Central memory CD8-positive, alpha-beta T cell (primary cell): Measurements from ENCODE around the gene DNAJC1.
A peak's percentile ranks its signal among the peaks of the same experiment; 100 is the strongest.

Source experiments
- ATAC-seq: fragments of 150-1000 bp; cut with Tn5 transposase; replicated peaks from 2 replicates; pipeline ENCODE4 v1.10.0; 2022; ENCODE audit warnings: mild to moderate bottlenecking, moderate FRiP score, moderate number of reproducible peaks; ENCODE audit not compliant: poor library complexity, severe bottlenecking; ENCODE audit errors: extremely low read depth
- DNase-seq, 2 donors: peaks; one replicate each; pipeline ENCODE4 v3.0.0; 2021; ENCODE audit warnings: low spot score in 2 of 2
- H3K27ac Mint-ChIP-seq: one replicate; pipeline ENCODE4 v1.8.0; 2022; ENCODE audit warnings: low read depth, mild to moderate bottlenecking, moderate library complexity, mixed read lengths
- H3K27me3 Mint-ChIP-seq: one replicate; pipeline ENCODE4 v1.8.0; 2022; ENCODE audit warnings: mixed read lengths
- H3K36me3 Mint-ChIP-seq: one replicate; pipeline ENCODE4 v1.8.0; 2022; ENCODE audit warnings: mild to moderate bottlenecking, moderate library complexity, mixed read lengths; ENCODE audit not compliant: insufficient read depth
- H3K4me1 Mint-ChIP-seq: one replicate; pipeline ENCODE4 v1.8.0; 2022; ENCODE audit warnings: mixed read lengths
- H3K4me3 Mint-ChIP-seq: one replicate; pipeline ENCODE4 v1.8.0; 2022; ENCODE audit warnings: mild to moderate bottlenecking, moderate library complexity, mixed read lengths
- H3K9me3 Mint-ChIP-seq: one replicate; pipeline ENCODE4 v1.8.0; 2022; ENCODE audit warnings: mixed read lengths

The DNAJC1 gene

DNA sequence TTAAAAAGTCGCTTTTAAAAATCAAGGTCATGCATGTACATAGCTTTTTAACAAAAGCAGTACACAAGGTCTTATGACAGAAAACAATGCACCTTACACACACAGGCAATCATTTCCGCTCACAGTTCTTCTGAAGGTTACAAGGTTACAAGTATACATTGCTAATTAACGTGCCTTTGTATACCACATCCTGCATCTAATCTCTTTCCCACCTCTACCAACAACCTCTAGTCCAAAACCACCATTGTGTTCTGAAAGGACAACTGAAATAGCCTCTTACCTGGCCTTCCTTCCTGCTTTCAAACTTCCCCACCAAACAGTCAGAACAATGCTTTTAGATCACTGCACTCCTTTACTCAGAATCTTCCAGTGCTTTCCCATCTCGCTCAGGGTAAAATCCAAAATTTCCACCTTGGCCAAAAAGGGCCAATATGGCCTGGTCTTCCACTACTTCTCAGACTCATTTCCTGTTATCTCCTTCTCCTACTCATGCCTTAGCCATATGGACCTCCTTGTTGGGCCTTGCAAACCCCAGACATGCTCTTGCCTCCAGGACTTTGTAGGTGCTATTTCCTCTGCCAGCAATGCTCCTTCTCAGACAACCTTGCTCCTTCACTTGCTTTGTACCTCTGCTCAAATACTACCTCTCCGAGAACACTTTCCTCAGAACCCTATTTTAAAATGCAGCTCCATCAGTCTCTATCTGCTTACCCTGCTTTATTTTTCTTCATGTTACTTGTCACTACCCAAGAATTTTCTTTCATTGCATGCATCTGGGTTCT lies 205.4 kb downstream of the DNAJC1 start:
- Mint-ChIP-seq H3K36me3 (peaks cover 2% of the 10 kb centered on the region), H3K4me1 (peaks cover 27% of the 10 kb centered on the region), H3K27me3 (no peaks in the 10 kb centered on the region), H3K9me3 (no peaks in the 10 kb centered on the region), H3K27ac (peak overlapping the region; percentile 6), H3K4me3 (no peak overlapping the region)
- DNase-seq (no peak), ATAC-seq (peak; percentile 91)

DNA sequence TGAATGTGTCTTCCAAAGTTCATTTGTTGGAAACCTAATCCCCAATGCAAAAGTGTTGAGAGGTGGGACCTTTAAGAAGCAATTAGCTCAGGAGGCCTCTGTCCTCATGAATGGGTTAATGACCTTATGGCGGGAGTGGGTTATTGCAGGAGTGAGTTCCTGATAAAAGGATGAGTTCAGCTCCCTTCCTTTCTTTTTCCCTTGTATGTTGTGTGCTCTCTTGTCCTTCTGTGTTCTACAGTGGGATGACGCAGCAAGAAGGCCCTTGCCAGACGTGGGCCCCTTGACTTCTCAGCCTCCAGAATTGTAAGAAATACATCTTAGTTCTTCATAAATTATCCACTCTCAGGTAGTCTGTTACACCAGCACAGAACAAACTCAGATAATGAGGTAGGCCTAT lies 206.0 kb downstream of the DNAJC1 start:
- Mint-ChIP-seq H3K9me3 (no peaks in the 10 kb centered on the region), H3K4me1 (peaks cover 27% of the 10 kb centered on the region), H3K27me3 (no peaks in the 10 kb centered on the region), H3K36me3 (peaks cover 2% of the 10 kb centered on the region), H3K27ac (peak overlapping the region; percentile 6), H3K4me3 (no peak overlapping the region)
- ATAC-seq (no peak), DNase-seq (no peak)

DNA sequence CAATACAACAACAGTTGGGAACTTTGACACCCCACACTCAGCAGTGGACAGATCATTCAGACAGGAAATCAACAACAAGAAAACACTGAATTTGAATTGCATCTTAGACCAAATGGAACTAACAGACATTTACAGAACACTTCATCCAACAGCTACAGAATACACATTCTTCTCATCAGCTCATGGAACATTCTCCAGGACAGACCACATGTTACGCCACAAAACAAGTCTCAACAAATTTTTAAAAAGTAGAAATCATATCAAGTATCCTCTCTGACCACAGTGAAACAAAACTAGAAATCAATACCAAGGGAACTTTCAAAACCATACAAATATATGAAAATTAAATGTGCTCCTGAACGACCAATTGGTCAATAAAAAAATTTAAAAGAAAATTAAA lies 212.3 kb downstream of the DNAJC1 start:
- Mint-ChIP-seq H3K9me3 (no peaks in the 10 kb centered on the region), H3K4me1 (peaks cover 18% of the 10 kb centered on the region), H3K27ac (no peak overlapping the region), H3K4me3 (no peak overlapping the region), H3K27me3 (no peaks in the 10 kb centered on the region), H3K36me3 (peaks cover 6% of the 10 kb centered on the region)
- DNase-seq (no peak), ATAC-seq (no peak)

DNA sequence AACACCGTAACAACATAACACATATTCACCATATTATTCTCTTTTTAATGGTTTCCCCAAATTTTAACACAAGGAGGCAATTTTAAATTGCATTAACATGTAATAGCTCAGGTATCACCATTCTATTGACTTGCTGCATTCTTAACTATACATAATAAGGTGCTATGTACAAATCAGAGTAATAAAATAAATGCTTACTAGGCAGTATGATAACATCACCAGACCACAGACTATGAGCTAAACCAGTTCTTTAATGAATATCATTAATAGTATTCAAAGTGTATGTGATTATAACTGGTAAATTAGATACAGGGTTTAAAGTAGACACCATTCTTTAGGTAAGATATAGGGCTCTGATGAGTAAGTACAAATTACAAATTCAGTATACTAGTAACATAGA lies 226.6 kb downstream of the DNAJC1 start:
- H3K36me3 Mint-ChIP-seq: no peaks in the 10 kb centered on the region
- H3K4me3 Mint-ChIP-seq: no peak overlapping the region
- peaks cover 9% of the 10 kb centered on the region for H3K4me1 Mint-ChIP-seq
- H3K27me3 Mint-ChIP-seq: no peaks in the 10 kb centered on the region
- peaks cover 5% of the 10 kb centered on the region for H3K9me3 Mint-ChIP-seq
- DNase-seq: no peak
- no peak for ATAC-seq
- H3K27ac Mint-ChIP-seq: no peak overlapping the region

DNA sequence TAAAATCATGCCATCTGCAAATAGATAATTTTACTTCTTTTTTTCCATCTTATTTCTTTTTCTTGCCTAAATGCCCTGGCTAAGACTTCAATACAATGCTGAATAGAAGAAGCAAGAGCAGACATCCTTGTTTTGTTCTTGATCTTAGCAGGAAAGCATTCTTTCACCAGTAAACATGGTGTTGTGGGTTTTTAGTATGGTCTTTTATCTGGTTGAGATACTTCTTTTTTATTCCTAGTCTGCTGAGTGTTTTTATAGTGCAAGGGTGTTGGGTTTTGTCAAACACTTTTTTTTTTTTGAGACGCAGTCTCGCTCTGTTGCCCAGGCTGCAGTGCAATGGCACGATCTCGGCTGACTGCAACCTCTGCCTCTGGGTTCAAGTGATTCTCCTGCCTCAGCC lies 232.3 kb downstream of the DNAJC1 start:
- no peak overlapping the region for H3K4me3 Mint-ChIP-seq
- no peak for ATAC-seq
- peaks cover 4% of the 10 kb centered on the region for H3K36me3 Mint-ChIP-seq
- H3K27me3 Mint-ChIP-seq: no peaks in the 10 kb centered on the region
- DNase-seq: no peak
- no peak overlapping the region for H3K27ac Mint-ChIP-seq
- no peaks in the 10 kb centered on the region for H3K9me3 Mint-ChIP-seq
- no peaks in the 10 kb centered on the region for H3K4me1 Mint-ChIP-seq

DNA sequence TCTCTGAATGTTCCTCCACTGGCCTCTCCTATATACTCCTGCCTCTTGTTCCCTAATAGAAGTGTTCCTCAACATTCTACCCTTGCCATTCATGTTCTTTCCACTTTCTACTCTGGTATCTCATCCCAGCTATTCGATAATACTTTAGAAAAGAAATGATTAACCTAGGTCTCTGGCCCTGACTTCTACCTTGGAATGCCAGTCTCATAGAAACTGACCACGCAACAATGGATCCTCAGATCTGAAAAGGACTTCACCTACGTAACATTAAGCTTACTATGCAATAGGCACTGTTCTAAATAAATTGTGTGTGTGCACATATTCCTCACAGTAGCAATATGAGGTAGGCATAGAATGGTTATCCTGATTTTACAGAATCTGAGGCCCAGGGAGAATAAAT lies 234.5 kb downstream of the DNAJC1 start:
- H3K9me3 Mint-ChIP-seq: no peaks in the 10 kb centered on the region
- DNase-seq (no peak), ATAC-seq (no peak)
- no peaks in the 10 kb centered on the region for H3K27me3 Mint-ChIP-seq
- no peak overlapping the region for H3K27ac Mint-ChIP-seq
- H3K36me3 Mint-ChIP-seq: peaks cover 7% of the 10 kb centered on the region
- no peaks in the 10 kb centered on the region for H3K4me1 Mint-ChIP-seq
- no peak overlapping the region for H3K4me3 Mint-ChIP-seq

DNA sequence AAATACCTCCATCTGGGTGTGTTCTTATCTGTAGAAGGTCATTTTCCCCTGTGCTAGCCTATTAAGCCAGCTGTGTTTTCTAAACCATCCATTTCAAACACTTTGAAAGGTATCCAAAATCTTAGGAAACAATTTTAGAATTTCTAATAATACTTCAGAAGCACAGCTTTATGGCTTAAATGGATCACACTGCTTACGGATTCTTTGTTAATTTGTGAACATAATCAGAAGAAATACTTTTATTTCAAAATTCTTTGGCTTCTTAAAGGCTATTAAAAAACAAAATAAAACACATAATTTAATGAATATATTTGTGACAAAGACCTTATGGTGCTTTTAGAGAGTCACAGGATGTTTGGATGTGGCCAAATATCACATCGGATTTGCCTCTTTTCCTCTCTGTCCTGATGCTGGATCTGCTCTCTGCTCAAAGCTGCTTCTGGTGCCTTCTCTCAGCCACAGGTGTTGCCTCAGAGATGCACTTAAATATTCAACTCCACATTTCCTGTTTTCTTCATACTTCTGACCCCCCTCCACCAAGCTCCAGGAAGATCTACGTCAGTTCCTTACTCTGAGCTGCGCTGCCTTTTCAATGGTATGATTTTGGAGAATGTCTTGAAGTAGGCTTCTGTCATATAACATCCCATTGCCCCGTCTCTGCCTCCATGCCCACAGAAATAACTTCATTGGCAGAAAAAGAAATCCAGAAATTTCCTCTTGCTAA lies 238.9 kb downstream of the DNAJC1 start:
- Mint-ChIP-seq H3K4me3 (no peak overlapping the region), H3K9me3 (no peaks in the 10 kb centered on the region), H3K27ac (no peak overlapping the region), H3K27me3 (no peaks in the 10 kb centered on the region), H3K36me3 (peaks cover 8% of the 10 kb centered on the region), H3K4me1 (no peaks in the 10 kb centered on the region)
- DNase-seq (no peak), ATAC-seq (no peak)

DNA sequence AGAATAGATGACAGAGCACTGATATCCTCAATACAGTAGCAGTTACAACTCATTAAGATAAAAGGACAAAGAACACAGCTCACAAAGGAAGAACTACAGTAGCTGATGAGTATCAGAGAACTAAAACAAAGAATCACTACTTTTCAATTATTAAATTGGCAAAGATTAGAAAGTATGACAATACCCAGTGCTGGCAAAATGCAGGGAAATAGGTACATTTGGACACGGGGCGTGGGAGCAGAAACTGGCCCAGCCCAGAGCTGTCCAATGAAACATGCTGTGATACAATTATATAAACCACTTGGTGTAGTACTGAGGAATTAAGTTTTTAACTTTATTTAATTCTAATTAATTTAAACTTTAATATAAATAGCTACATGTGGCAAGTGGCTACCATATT lies 243.2 kb downstream of the DNAJC1 start:
- no peaks in the 10 kb centered on the region for H3K9me3 Mint-ChIP-seq
- H3K27me3 Mint-ChIP-seq: no peaks in the 10 kb centered on the region
- ATAC-seq (no peak), DNase-seq (no peak)
- peaks cover 16% of the 10 kb centered on the region for H3K36me3 Mint-ChIP-seq
- H3K4me3 Mint-ChIP-seq: no peak overlapping the region
- peak overlapping the region; percentile 44 for H3K27ac Mint-ChIP-seq
- no peaks in the 10 kb centered on the region for H3K4me1 Mint-ChIP-seq

DNA sequence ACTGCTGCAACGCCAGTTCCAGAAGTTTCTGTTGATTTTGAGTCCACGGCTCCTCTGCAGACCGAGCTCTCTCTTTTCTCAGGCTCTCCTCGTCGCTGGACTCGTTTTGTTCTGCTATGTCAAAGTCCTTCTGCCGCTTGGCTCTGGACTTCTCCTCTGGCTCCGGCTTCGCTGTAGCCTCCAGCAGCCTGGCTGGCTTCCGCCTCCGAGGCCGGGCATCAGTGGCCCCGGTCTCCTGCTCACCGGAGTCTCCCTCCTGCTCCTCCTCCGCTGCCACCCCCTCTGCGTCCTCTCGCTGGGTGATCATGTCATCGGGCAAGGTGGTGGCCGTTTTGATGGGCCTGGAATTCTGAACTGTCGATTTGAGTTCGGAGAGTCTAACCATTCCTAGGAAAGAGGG lies 244.3 kb downstream of the DNAJC1 start:
- Mint-ChIP-seq H3K27me3 (no peaks in the 10 kb centered on the region), H3K36me3 (peaks cover 18% of the 10 kb centered on the region), H3K9me3 (no peaks in the 10 kb centered on the region), H3K27ac (no peak overlapping the region), H3K4me1 (no peaks in the 10 kb centered on the region), H3K4me3 (no peak overlapping the region)
- DNase-seq (no peak), ATAC-seq (no peak)

DNA sequence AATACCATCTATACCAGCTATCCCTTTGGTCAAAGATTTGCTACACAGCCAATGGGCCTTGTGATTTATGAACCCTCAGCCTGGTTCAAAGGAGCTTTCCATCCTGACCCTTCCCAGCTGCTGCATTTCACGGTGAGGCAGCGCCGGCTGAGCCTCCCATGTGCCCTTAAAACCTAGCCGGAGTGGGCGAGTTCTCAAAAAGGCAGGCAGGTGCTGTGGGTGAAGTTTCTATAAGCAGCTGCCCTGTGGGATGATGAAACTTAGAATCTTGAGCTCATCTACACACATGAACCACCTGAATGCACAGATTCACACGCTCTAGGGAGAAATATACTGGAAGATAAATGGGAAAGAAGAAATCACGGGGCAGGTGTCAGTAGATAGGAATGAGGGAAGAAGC lies 244.8 kb downstream of the DNAJC1 start:
- no peak for ATAC-seq
- no peaks in the 10 kb centered on the region for H3K4me1 Mint-ChIP-seq

DNA sequence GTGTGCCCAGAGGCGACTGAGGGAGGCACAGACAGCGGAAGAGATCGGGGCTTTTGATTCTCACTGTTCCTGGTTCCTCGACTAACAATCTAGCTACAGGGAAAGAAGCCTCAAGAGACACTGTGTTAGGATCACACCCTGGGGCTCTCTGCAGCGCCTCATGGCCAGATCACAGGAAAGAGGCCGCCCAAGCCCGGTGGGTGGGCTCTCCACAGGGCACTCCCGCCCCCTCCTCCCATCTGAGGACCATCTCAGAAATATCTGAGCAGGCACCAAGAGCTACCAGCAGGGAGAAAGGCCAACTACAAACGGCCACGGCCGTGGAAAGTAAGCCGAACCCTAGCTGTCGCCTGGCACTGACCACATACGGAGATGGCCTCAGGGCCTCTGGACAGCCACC lies 245.3 kb downstream of the DNAJC1 start:
- ATAC-seq: no peak
- no peaks in the 10 kb centered on the region for H3K27me3 Mint-ChIP-seq
- no peak overlapping the region for H3K4me3 Mint-ChIP-seq
- DNase-seq: no peak
- peaks cover 16% of the 10 kb centered on the region for H3K36me3 Mint-ChIP-seq
- no peaks in the 10 kb centered on the region for H3K4me1 Mint-ChIP-seq
- H3K9me3 Mint-ChIP-seq: no peaks in the 10 kb centered on the region
- H3K27ac Mint-ChIP-seq: no peak overlapping the region

More for the DNA sequence above, 244.8 kb downstream of the DNAJC1 start:
- no peaks in the 10 kb centered on the region for H3K27me3 Mint-ChIP-seq
- H3K4me3 Mint-ChIP-seq: no peak overlapping the region
- H3K36me3 Mint-ChIP-seq: peaks cover 14% of the 10 kb centered on the region
- no peak for DNase-seq
- H3K27ac Mint-ChIP-seq: no peak overlapping the region
- no peaks in the 10 kb centered on the region for H3K9me3 Mint-ChIP-seq

DNA sequence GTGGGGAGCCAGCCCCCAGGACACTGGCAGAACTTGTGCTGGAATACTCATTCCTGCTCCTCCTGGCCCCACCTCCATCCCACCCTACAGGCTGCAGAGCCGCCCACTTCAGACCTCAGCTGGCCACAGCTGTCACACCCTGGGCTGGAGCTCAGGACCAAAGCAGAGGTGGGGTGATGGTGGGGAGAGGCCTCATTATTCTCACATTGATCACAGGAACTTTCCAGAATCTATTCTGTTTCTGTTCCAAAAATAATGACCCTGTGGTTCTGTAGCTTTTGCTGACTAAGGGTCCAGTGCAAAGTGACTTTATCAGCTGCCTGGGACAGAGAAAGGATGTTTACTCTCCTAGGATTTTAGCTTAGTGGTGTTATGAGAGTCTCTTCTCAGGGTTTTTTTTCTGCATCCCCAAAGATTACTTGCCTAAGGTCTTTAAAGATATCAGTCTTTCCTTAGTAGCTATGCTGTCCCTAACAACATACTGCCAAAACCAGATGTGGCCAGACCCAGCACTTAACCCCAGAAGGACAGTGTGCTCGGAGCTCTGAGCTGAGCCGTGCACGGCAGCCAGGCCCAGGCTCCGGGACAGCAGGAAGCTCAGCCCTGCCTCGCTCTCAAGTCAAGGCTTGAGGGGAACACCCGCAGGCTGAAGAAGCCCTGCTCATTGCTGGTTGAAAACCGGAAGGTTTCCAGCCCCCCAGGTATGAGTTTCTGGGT lies 246.2 kb downstream of the DNAJC1 start:
- ATAC-seq (no peak), DNase-seq (no peak)
- H3K9me3 Mint-ChIP-seq: no peaks in the 10 kb centered on the region
- no peaks in the 10 kb centered on the region for H3K4me1 Mint-ChIP-seq
- no peak overlapping the region for H3K27ac Mint-ChIP-seq
- no peaks in the 10 kb centered on the region for H3K27me3 Mint-ChIP-seq
- no peak overlapping the region for H3K4me3 Mint-ChIP-seq
- H3K36me3 Mint-ChIP-seq: peaks cover 16% of the 10 kb centered on the region

DNA sequence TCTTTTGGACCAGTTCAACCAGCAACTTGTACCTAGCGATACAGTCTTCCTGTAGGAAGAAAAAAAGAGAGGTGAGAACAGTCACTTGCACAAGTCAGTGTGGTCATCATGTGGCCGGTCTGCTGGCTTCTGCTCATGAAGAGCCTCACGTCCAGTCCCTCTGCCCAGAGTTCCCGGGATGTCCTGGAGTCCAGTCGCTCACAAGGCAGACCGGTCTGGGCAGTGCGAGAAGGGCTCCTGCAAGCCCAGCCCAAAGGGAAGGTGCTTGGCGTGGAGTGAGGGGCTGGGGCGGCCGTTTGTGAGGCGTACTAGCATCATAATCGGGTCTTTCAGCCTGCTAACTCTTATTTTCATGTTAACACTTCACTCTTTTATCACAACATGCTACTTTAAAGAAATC lies 246.8 kb downstream of the DNAJC1 start:
- Mint-ChIP-seq H3K4me3 (no peak overlapping the region), H3K27me3 (no peaks in the 10 kb centered on the region), H3K4me1 (no peaks in the 10 kb centered on the region), H3K36me3 (peaks cover 16% of the 10 kb centered on the region), H3K9me3 (no peaks in the 10 kb centered on the region), H3K27ac (no peak overlapping the region)
- no peak for ATAC-seq
- no peak for DNase-seq
